K562 (cell line): ENCODE data around the gene CENPB. TPM values are rescaled to one million over a fixed set of nuclear protein-coding genes. Genes with fewer than 3 reads are reported as not detected.

Source experiments
- polyA plus RNA-seq, 8 experiments: library from polyadenylated mRNA; depleted of rRNA in 4 of 8; stranded (reverse) in 5 of 8; unstranded in 3 of 8; fragments of >200 nt; fragmentation: Nextera tagmentation in 2 of 8; fragmentation: Illumina TruSeq in 1 of 8; extraction: Ambion mirVana in 2 of 8; extraction: Trizol in 1 of 8; gene quantifications; 2 replicates each; pipeline versions ENCODE4 v1.2.1 to v1.2.3, GENCODE V29; 2011 to 2014; ENCODE audit warnings: inconsistent platforms in 1 of 8, missing spikeins in 1 of 8
- total RNA-seq, 7 experiments: library from RNA; depleted of rRNA in 6 of 7; stranded (reverse); fragments of >200 nt in 6 of 7; fragmentation: Illumina TruSeq in 2 of 7; extraction: Trizol in 2 of 7; gene quantifications; 2 replicates each; pipeline versions ENCODE4 v1.2.1 to v1.2.3, GENCODE V29; 2011 to 2021; ENCODE audit warnings: low replicate concordance in 1 of 7

The CENPB gene
- total and polyA plus RNA-seq, 9 of the 15 experiments (the other 6 are each of a cell fraction or from before 2014, with no cell fraction given): 0.17 to 70.8 (median 24.9) TPM

Other genes with a start within 250 kb of the CENPB start
Only the 7 nearest of the 11 such genes appear.
- gene SIGLEC1, start 74.1 kb downstream of the CENPB start, total RNA-seq (2014; rRNA removed): 0.05 TPM in 1 of 2 replicates, not detected in the other
- gene SIGLEC1, start 74.1 kb downstream of the CENPB start, total RNA-seq (2014; rRNA removed; fragmentation: Illumina TruSeq; extraction: Trizol): not detected in 2 replicates
- not detected in 2 replicates for gene SIGLEC1, start 74.1 kb downstream of the CENPB start, total RNA-seq (2015; rRNA removed; fragmentation: Illumina TruSeq; extraction: Trizol)
- gene SIGLEC1, start 74.1 kb downstream of the CENPB start, total RNA-seq (2021): 0.04 and 0.07 TPM in 2 replicates
- not detected in 2 replicates for gene SIGLEC1, start 74.1 kb downstream of the CENPB start, polyA plus RNA-seq (2011; rRNA removed)
- not detected in 2 replicates for gene SIGLEC1, start 74.1 kb downstream of the CENPB start, polyA plus RNA-seq (2014; fragmentation: Illumina TruSeq; extraction: Trizol)
- not detected for gene SIGLEC1, start 74.1 kb downstream of the CENPB start, polyA plus RNA-seq (2014; fragmentation: Nextera tagmentation; extraction: Ambion mirVana)
- not detected in 2 replicates for gene SIGLEC1, start 74.1 kb downstream of the CENPB start, polyA plus RNA-seq (2014; rRNA removed)
- not detected in 2 replicates for gene HSPA12B, start 54.1 kb downstream of the CENPB start, total RNA-seq (2014; rRNA removed)
- not detected in 2 replicates for gene HSPA12B, start 54.1 kb downstream of the CENPB start, total RNA-seq (2014; rRNA removed; fragmentation: Illumina TruSeq; extraction: Trizol)
- gene HSPA12B, start 54.1 kb downstream of the CENPB start, total RNA-seq (2015; rRNA removed; fragmentation: Illumina TruSeq; extraction: Trizol): not detected in 2 replicates
- 0.07 TPM in 1 of 2 replicates, not detected in the other for gene HSPA12B, start 54.1 kb downstream of the CENPB start, total RNA-seq (2021)
- not detected in 2 replicates for gene HSPA12B, start 54.1 kb downstream of the CENPB start, polyA plus RNA-seq (2011; rRNA removed)
- gene HSPA12B, start 54.1 kb downstream of the CENPB start, polyA plus RNA-seq (2014; fragmentation: Illumina TruSeq; extraction: Trizol): 0.03 TPM in 1 of 2 replicates, not detected in the other
- not detected for gene HSPA12B, start 54.1 kb downstream of the CENPB start, polyA plus RNA-seq (2014; fragmentation: Nextera tagmentation; extraction: Ambion mirVana)
- gene HSPA12B, start 54.1 kb downstream of the CENPB start, polyA plus RNA-seq (2014; rRNA removed): not detected in 2 replicates
- 65.7 and 101 TPM in 2 replicates for gene ADISSP, start 19.0 kb downstream of the CENPB start, total RNA-seq (2014; rRNA removed)
- gene ADISSP, start 19.0 kb downstream of the CENPB start, total RNA-seq (2014; rRNA removed; fragmentation: Illumina TruSeq; extraction: Trizol): 12.2 and 16.3 TPM in 2 replicates
- 34.5 and 35.8 TPM in 2 replicates for gene ADISSP, start 19.0 kb downstream of the CENPB start, total RNA-seq (2015; rRNA removed; fragmentation: Illumina TruSeq; extraction: Trizol)
- gene ADISSP, start 19.0 kb downstream of the CENPB start, total RNA-seq (2021): 70.6 and 79.9 TPM in 2 replicates
- gene ADISSP, start 19.0 kb downstream of the CENPB start, polyA plus RNA-seq (2011; rRNA removed): 22.8 and 42.8 TPM in 2 replicates
- 23.4 and 63.9 TPM in 2 replicates for gene ADISSP, start 19.0 kb downstream of the CENPB start, polyA plus RNA-seq (2014; fragmentation: Illumina TruSeq; extraction: Trizol)
- gene ADISSP, start 19.0 kb downstream of the CENPB start, polyA plus RNA-seq (2014; fragmentation: Nextera tagmentation; extraction: Ambion mirVana): 1 to 10 TPM; 1.4 to 4.9 TPM
- gene ADISSP, start 19.0 kb downstream of the CENPB start, polyA plus RNA-seq (2014; rRNA removed): 37.2 and 53.4 TPM in 2 replicates
- not detected in 2 replicates for gene SPEF1, start 5.3 kb downstream of the CENPB start, total RNA-seq (2014; rRNA removed)
- gene SPEF1, start 5.3 kb downstream of the CENPB start, total RNA-seq (2014; rRNA removed; fragmentation: Illumina TruSeq; extraction: Trizol): not detected in 2 replicates
- gene SPEF1, start 5.3 kb downstream of the CENPB start, total RNA-seq (2015; rRNA removed; fragmentation: Illumina TruSeq; extraction: Trizol): not detected in 2 replicates
- gene SPEF1, start 5.3 kb downstream of the CENPB start, total RNA-seq (2021): not detected in 2 replicates
- gene SPEF1, start 5.3 kb downstream of the CENPB start, polyA plus RNA-seq (2011; rRNA removed): 0.04 TPM in 1 of 2 replicates, not detected in the other
- gene SPEF1, start 5.3 kb downstream of the CENPB start, polyA plus RNA-seq (2014; fragmentation: Illumina TruSeq; extraction: Trizol): not detected in 2 replicates
- gene SPEF1, start 5.3 kb downstream of the CENPB start, polyA plus RNA-seq (2014; fragmentation: Nextera tagmentation; extraction: Ambion mirVana): not detected
- not detected in 2 replicates for gene SPEF1, start 5.3 kb downstream of the CENPB start, polyA plus RNA-seq (2014; rRNA removed)
- gene CDC25B, start 9.6 kb upstream of the CENPB start, total RNA-seq (2014; rRNA removed): 11.5 and 16.1 TPM in 2 replicates
- 5.9 and 7.2 TPM in 2 replicates for gene CDC25B, start 9.6 kb upstream of the CENPB start, total RNA-seq (2014; rRNA removed; fragmentation: Illumina TruSeq; extraction: Trizol)
- 7.8 and 9.3 TPM in 2 replicates for gene CDC25B, start 9.6 kb upstream of the CENPB start, total RNA-seq (2015; rRNA removed; fragmentation: Illumina TruSeq; extraction: Trizol)
- gene CDC25B, start 9.6 kb upstream of the CENPB start, total RNA-seq (2021): 31.4 and 35.7 TPM in 2 replicates
- 9.5 and 25.1 TPM in 2 replicates for gene CDC25B, start 9.6 kb upstream of the CENPB start, polyA plus RNA-seq (2011; rRNA removed)
- gene CDC25B, start 9.6 kb upstream of the CENPB start, polyA plus RNA-seq (2014; fragmentation: Illumina TruSeq; extraction: Trizol): 25.8 and 30.6 TPM in 2 replicates
- 1 to 10 TPM; 2.3 to 3.1 TPM for gene CDC25B, start 9.6 kb upstream of the CENPB start, polyA plus RNA-seq (2014; fragmentation: Nextera tagmentation; extraction: Ambion mirVana)
- gene CDC25B, start 9.6 kb upstream of the CENPB start, polyA plus RNA-seq (2014; rRNA removed): 22.9 and 26.3 TPM in 2 replicates
- 8.8 and 12.4 TPM in 2 replicates for gene AP5S1, start 33.8 kb upstream of the CENPB start, total RNA-seq (2014; rRNA removed)
- 2.1 and 2.6 TPM in 2 replicates for gene AP5S1, start 33.8 kb upstream of the CENPB start, total RNA-seq (2014; rRNA removed; fragmentation: Illumina TruSeq; extraction: Trizol)
- gene AP5S1, start 33.8 kb upstream of the CENPB start, total RNA-seq (2015; rRNA removed; fragmentation: Illumina TruSeq; extraction: Trizol): 5.6 and 5.7 TPM in 2 replicates
- gene AP5S1, start 33.8 kb upstream of the CENPB start, total RNA-seq (2021): 8.4 and 8.5 TPM in 2 replicates
- gene AP5S1, start 33.8 kb upstream of the CENPB start, polyA plus RNA-seq (2011; rRNA removed): 3.0 and 5.5 TPM in 2 replicates
- gene AP5S1, start 33.8 kb upstream of the CENPB start, polyA plus RNA-seq (2014; fragmentation: Illumina TruSeq; extraction: Trizol): 4.4 and 7.7 TPM in 2 replicates
- 1 to 10 TPM; 3.0 to 3.1 TPM for gene AP5S1, start 33.8 kb upstream of the CENPB start, polyA plus RNA-seq (2014; fragmentation: Nextera tagmentation; extraction: Ambion mirVana)
- gene AP5S1, start 33.8 kb upstream of the CENPB start, polyA plus RNA-seq (2014; rRNA removed): 4.7 and 4.8 TPM in 2 replicates
- gene MAVS, start 60.1 kb upstream of the CENPB start, total RNA-seq (2014; rRNA removed): 9.4 and 14.0 TPM in 2 replicates
- gene MAVS, start 60.1 kb upstream of the CENPB start, total RNA-seq (2014; rRNA removed; fragmentation: Illumina TruSeq; extraction: Trizol): 9.0 and 9.5 TPM in 2 replicates
- gene MAVS, start 60.1 kb upstream of the CENPB start, total RNA-seq (2015; rRNA removed; fragmentation: Illumina TruSeq; extraction: Trizol): 11.9 and 12.3 TPM in 2 replicates
- 19.2 and 22.0 TPM in 2 replicates for gene MAVS, start 60.1 kb upstream of the CENPB start, total RNA-seq (2021)
- 11.3 and 17.5 TPM in 2 replicates for gene MAVS, start 60.1 kb upstream of the CENPB start, polyA plus RNA-seq (2011; rRNA removed)
- gene MAVS, start 60.1 kb upstream of the CENPB start, polyA plus RNA-seq (2014; fragmentation: Illumina TruSeq; extraction: Trizol): 14.3 and 14.5 TPM in 2 replicates
- 1 to 10 TPM; 1.6 to 1.8 TPM for gene MAVS, start 60.1 kb upstream of the CENPB start, polyA plus RNA-seq (2014; fragmentation: Nextera tagmentation; extraction: Ambion mirVana)
- 12.2 and 13.0 TPM in 2 replicates for gene MAVS, start 60.1 kb upstream of the CENPB start, polyA plus RNA-seq (2014; rRNA removed)